Omental fat pad (tissue), 4 donors: ENCODE results near the gene BTRC. TPM values are rescaled to one million over a fixed set of nuclear protein-coding genes. Genes with fewer than 3 reads are reported as not detected.

Experiments used
- ATAC-seq: fragments of 150-250 bp; one replicate; pipeline ENCODE4 v1.9.1; 2016; ENCODE audit warnings: mild to moderate bottlenecking, moderate library complexity; ENCODE audit not compliant: low FRiP score
- DNase-seq: peaks from one replicate; pipeline ENCODE4 v3.0.0-alpha.2; 2019; ENCODE audit warnings: low spot score
- CTCF ChIP-seq, 3 donors: fragments of 450-650 bp; IDR thresholded peaks; one replicate each; pipeline ENCODE4 v1.5.1; 2016 to 2017; ENCODE audit warnings: antibody characterized with exemption in 3 of 3, mild to moderate bottlenecking in 3 of 3, moderate library complexity in 2 of 3
- total RNA-seq, 4 donors: library from RNA; depleted of rRNA; stranded (reverse); fragments of >200 nt; gene quantifications; one replicate each; pipeline ENCODE4 v1.1.0, GENCODE V29; 2016

BTRC gene
- total RNA-seq, 4 donors from 2014 or later, result 9.2 to 14.4 (median 14.0) TPM

- no peak for ATAC-seq
- TF ChIP-seq CTCF (IDR thresholded peaks at IDR 0.05), result no peak
- no peak for DNase-seq
Measured at GRCh38 chr10:101493249-101493648, 139.3 kb downstream of the BTRC start.

- no peak for TF ChIP-seq CTCF (IDR thresholded peaks at IDR 0.05)
- DNase-seq (no peak), ATAC-seq (no peak)
Measured at GRCh38 chr10:101493782-101494281, 139.9 kb downstream of the BTRC start.

GRCh38 chr10:101494650-101495049 is 140.7 kb downstream of the BTRC start:
- TF ChIP-seq CTCF (IDR thresholded peaks at IDR 0.05), result no peak
- no peak for DNase-seq
- ATAC-seq, result no peak

- DNase-seq (no peak), ATAC-seq (no peak)
- TF ChIP-seq CTCF (IDR thresholded peaks at IDR 0.05), result no peak
Measured at GRCh38 chr10:101495324-101495925, 141.5 kb downstream of the BTRC start.

DNA sequence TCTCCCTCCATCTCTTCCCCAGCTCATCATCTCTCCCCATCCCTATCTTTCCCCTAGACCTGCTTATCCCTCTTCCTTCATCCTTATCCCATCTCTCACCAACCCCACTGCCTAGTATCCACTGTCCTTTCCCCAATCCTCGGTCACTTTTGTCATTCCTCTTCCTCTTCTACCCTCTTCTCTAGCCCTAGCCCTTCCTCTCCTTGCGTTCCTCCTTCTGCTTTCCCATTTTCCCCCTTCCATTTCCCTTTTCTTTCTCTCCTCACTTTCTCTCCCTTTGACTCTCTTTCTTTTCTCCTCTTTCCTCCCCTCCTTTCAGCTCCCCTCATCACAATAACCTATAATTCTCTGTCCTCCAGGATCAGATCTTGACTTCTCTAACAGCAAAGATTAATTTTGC is 150.5 kb downstream of the BTRC start:
- ATAC-seq (no peak), DNase-seq (no peak)
- TF ChIP-seq CTCF (IDR thresholded peaks at IDR 0.05), result no peak

DNA sequence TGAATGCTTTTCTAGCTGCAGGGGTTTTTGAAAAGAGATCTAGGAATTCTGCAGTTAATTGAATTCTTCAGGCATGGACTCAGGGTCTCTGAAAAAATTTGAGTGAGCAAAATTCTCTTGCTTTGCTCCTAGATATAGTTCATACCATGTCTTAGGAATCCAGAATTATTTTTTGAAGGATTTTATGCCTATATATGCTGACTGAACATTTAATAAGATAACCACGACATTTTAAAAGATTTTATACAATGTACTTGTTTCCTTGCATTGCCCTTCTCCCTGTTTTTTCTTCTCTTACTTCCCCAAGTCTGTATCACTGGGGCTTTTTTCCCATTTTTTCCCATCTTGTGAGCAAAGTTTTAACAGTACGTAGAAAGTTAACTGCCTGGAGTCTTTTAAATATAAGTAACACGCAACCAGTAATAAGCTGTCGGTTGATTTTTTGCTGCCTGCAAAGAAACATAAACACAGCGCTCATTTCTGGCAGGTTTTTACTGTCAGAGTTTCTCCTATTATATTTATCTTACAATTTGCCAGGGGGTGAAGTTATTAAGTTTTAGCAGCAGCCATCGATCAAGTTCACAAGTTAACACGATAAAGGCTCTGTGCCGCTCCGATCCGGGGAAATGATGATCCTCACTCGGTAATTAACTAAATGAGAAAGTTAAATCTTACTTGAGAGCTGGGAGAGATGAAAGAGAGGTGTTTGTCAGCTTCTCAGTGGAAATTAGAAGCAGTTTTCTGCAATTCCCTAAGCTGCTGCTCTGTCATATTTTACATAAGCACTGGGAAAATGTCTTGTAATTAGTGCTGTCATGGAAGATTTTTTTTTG is 153.1 kb downstream of the BTRC start:
- DNase-seq (no peak), ATAC-seq (no peak)
- TF ChIP-seq CTCF (IDR thresholded peaks at IDR 0.05), result no peak
